Smooth muscle cell (in vitro differentiated cells): Measurements from ENCODE around the gene VDAC2. TPM values are rescaled to one million over a fixed set of nuclear protein-coding genes. Genes with fewer than 3 reads are reported as not detected.

Experiments
- DNase-seq: peaks from one replicate; lab custom pipeline; 2025; ENCODE audit not compliant: unreplicated experiment; lab: John Stamatoyannopoulos, UW
- H2AFZ ChIP-seq: fragments of 200-600 bp; sonication (generic); 2 replicates; pipeline ENCODE4 v1.6.0; 2016; ENCODE audit warnings: antibody characterized with exemption, low read depth, mild to moderate bottlenecking
- H3F3A ChIP-seq: fragments of 200-600 bp; sonication (generic); 2 replicates; pipeline ENCODE4 v1.6.0; 2017; ENCODE audit warnings: antibody characterized with exemption, low read depth
- H3K27ac ChIP-seq: fragments of 200-600 bp; sonication (generic); 2 replicates; pipeline ENCODE4 v1.5.1; 2016; ENCODE audit warnings: low read depth, mild to moderate bottlenecking
- H3K27me3 ChIP-seq: fragments of 200-600 bp; sonication (generic); 2 replicates; pipeline ENCODE4 v1.6.1; 2016; ENCODE audit warnings: low read depth, mild to moderate bottlenecking
- H3K36me3 ChIP-seq: fragments of 200-600 bp; sonication (generic); 2 replicates; pipeline ENCODE4 v1.5.1; 2016; ENCODE audit warnings: low read depth
- H3K4me1 ChIP-seq: fragments of 200-600 bp; sonication (generic); 2 replicates; pipeline ENCODE4 v1.5.1; 2016; ENCODE audit warnings: low read depth
- H3K4me2 ChIP-seq: fragments of 200-600 bp; sonication (generic); 2 replicates; pipeline ENCODE4 v1.6.0; 2016; ENCODE audit warnings: mild to moderate bottlenecking
- H3K4me3 ChIP-seq: fragments of 200-600 bp; sonication (generic); 2 replicates; pipeline ENCODE4 v1.5.1; 2016; ENCODE audit warnings: mild to moderate bottlenecking
- H3K79me2 ChIP-seq: fragments of 200-600 bp; sonication (generic); 2 replicates; pipeline ENCODE4 v1.6.0; 2016; ENCODE audit warnings: low read depth, mild to moderate bottlenecking
- H3K9ac ChIP-seq: fragments of 200-600 bp; sonication (generic); 2 replicates; pipeline ENCODE4 v1.6.0; 2016; ENCODE audit warnings: low read depth
- H3K9me3 ChIP-seq: fragments of 200-600 bp; sonication (generic); replicated peaks from 2 replicates; pipeline ENCODE4 v1.5.1; 2016; ENCODE audit warnings: low read depth
- H4K20me1 ChIP-seq: fragments of 200-600 bp; sonication (generic); 2 replicates; pipeline ENCODE4 v1.6.0; 2016; ENCODE audit warnings: low read depth
- WGBS: methylation state at CpG from one replicate; pipeline ENCODE4 v1.1.7; 2016; ENCODE audit warnings: low lambda C conversion rate; 5-methylcytosine and 5-hydroxymethylcytosine counted together
- polyA plus RNA-seq: library from polyadenylated mRNA; unstranded; fragments of >200 nt; fragmentation: Nextera tagmentation; extraction: Ambion mirVana; gene quantifications from 2 replicates; pipeline ENCODE4 v1.2.1, GENCODE V29; 2016
- total RNA-seq: library from RNA; depleted of rRNA; stranded (reverse); fragments of >200 nt; gene quantifications from 2 replicates; pipeline ENCODE4 v1.2.3, GENCODE V29; 2014
- TF ChIP-seq, protein P1 (sequence below): fragments of 200-600 bp; sonication (generic); IDR thresholded peaks from 2 replicates; pipeline ENCODE4 v1.5.1; 2017; ENCODE audit warnings: borderline replicate concordance, mild to moderate bottlenecking, antibody characterized with exemption; ENCODE audit not compliant: insufficient read depth, poor library complexity, severe bottlenecking

VDAC2 gene
- total and polyA plus RNA-seq, 2 experiments from 2014 or later: 183 to 207 TPM

DNA sequence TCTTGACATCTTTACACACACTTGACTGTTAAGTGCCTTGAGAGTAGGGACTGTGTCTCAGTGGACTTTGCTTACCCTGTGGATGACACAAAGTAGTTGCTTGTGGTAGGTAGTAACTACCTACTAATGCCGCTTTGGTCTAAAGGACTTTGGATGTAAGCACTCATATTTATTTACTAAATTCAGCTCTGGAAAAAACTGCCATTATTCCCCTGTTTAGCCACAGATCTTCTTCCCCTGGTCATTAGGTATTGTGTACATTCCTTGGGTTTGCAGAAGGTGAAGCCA lies 2.8 kb upstream of the VDAC2 start:
- Histone ChIP-seq H3K4me3 (no peak overlapping the region), H3K36me3 (no peaks in the 10 kb centered on the region), H3K27ac (peak overlapping the region; percentile 100), H4K20me1 (peaks cover 15% of the 10 kb centered on the region), H3K4me1 (peaks cover 17% of the 10 kb centered on the region), H3K4me2 (peak overlapping the region; percentile 34), H3K79me2 (peaks cover 21% of the 10 kb centered on the region), H3K9ac (no peak overlapping the region), H3K27me3 (no peaks in the 10 kb centered on the region), H3F3A (peaks cover 14% of the 10 kb centered on the region), H3K9me3 (no peaks in the 10 kb centered on the region), H2AFZ (no peak overlapping the region)
- DNase-seq: no peak
- 84% methylated on average over 1 of the region's 1 CpG for WGBS
- TF ChIP-seq, protein P1, sequence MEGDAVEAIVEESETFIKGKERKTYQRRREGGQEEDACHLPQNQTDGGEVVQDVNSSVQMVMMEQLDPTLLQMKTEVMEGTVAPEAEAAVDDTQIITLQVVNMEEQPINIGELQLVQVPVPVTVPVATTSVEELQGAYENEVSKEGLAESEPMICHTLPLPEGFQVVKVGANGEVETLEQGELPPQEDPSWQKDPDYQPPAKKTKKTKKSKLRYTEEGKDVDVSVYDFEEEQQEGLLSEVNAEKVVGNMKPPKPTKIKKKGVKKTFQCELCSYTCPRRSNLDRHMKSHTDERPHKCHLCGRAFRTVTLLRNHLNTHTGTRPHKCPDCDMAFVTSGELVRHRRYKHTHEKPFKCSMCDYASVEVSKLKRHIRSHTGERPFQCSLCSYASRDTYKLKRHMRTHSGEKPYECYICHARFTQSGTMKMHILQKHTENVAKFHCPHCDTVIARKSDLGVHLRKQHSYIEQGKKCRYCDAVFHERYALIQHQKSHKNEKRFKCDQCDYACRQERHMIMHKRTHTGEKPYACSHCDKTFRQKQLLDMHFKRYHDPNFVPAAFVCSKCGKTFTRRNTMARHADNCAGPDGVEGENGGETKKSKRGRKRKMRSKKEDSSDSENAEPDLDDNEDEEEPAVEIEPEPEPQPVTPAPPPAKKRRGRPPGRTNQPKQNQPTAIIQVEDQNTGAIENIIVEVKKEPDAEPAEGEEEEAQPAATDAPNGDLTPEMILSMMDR: no peak

DNA sequence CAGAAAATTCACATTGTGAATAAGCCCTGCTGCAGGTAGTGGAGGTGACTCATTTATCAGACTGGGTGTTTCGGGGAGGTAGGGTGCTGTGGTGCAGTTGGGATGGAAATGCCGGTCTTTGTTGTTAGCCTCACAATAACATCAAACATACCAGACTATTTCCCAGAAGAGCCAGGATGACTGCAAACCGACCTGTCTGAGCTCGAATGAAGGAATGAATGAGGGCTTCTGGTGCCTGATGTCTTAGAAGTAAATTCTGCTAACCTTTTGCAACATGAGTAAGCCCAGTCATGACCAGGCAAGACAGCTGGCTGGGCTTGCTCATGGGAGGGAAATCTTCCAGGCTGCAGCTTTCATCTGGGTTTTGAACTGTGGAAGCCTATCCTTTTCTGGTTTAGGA lies 2.4 kb upstream of the VDAC2 start:
- Histone ChIP-seq H3K4me2 (peak overlapping the region; percentile 34), H3K79me2 (peaks cover 24% of the 10 kb centered on the region), H3K9ac (no peak overlapping the region), H3K4me1 (peaks cover 17% of the 10 kb centered on the region), H3K27ac (peak overlapping the region; percentile 100), H3K9me3 (no peaks in the 10 kb centered on the region), H4K20me1 (peaks cover 18% of the 10 kb centered on the region), H3K4me3 (no peak overlapping the region), H3K36me3 (no peaks in the 10 kb centered on the region), H3K27me3 (no peaks in the 10 kb centered on the region), H2AFZ (no peak overlapping the region), H3F3A (peaks cover 14% of the 10 kb centered on the region)
- DNase-seq: no peak
- TF ChIP-seq, protein P1: no peak
- WGBS: 31% methylated on average over 4 of the region's 4 CpGs

DNA sequence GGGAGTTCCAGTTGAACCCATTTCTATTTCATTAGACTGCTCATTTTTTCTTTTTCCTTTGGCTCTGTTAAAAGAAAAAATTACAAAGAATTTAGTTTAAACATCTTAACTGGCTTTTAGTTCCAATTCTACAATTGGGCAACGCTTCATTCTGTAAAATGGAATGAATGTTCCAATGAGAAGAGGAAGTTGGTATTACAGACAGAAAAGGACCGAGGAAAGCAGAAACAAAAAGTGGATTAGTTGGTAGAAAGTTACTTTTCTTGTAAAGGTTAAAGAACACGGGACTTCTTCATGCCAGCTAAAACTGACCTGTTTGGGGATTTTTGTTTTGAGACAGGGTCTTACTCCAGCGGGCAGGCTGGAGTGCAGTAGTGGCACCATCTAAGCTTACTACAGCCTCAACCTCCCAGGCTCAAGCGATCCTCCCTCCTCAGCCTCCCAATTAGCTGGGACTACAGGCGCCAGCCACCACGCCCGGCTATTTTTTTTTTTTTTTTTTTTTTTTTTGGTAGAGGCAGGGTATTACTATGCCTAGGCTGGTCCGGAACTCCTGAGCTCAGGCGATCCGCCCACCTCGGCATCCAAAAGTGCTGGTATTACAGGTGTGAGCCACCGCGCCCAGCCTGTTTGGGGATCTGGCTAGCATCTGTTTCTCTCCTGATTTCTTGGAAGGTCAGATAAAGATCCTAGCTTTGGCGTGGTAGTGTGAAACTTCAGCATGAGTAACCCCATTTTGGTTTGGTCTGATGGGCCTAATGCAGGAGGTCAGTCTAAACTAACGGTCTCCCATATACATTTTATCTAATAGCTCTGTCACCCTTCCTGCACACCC lies 1.3 kb upstream of the VDAC2 start:
- Histone ChIP-seq H3K4me1 (peaks cover 17% of the 10 kb centered on the region), H3K9me3 (no peaks in the 10 kb centered on the region), H3K4me2 (peak overlapping the region; percentile 88), H3K36me3 (peaks cover 6% of the 10 kb centered on the region), H3K27me3 (no peaks in the 10 kb centered on the region), H3K27ac (peak overlapping the region; percentile 100), H4K20me1 (peaks cover 30% of the 10 kb centered on the region), H3K4me3 (peak overlapping the region; percentile 92), H3K9ac (peak overlapping the region; percentile 98), H3F3A (peaks cover 14% of the 10 kb centered on the region), H2AFZ (peak overlapping the region; percentile 85), H3K79me2 (peaks cover 36% of the 10 kb centered on the region)
- 89% methylated on average over 16 of the region's 16 CpGs for WGBS
- DNase-seq: no peak
- TF ChIP-seq, protein P1: no peak

DNA sequence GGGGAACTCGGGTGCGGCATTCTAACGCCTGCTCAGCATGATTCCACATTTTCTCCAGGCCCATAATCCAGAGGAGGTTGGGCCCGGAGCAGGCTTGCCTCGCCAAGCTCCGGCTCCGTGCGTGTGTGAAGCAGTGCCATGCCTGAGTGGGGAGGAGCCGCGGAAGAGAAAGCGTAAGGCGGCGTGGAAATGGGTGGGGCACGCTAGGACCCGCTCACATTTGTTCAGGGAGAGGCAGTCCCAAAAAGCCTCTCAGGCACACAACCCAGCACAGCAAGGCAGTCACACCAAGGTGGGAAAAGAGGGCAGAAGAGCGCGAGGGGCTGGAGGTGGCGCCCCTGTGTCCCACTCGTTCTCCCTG lies 695 bp upstream of the VDAC2 start:
- H4K20me1 ChIP-seq: peaks cover 36% of the 10 kb centered on the region

More for the DNA sequence above, 695 bp upstream of the VDAC2 start:
- 9% methylated on average over 19 of the region's 19 CpGs for WGBS
- H2AFZ ChIP-seq: peak overlapping the region; percentile 85
- peak overlapping the region; percentile 88 for H3K4me2 ChIP-seq
- no peaks in the 10 kb centered on the region for H3K9me3 ChIP-seq
- peak overlapping the region; percentile 100 for H3K27ac ChIP-seq
- peaks cover 14% of the 10 kb centered on the region for H3F3A ChIP-seq
- H3K79me2 ChIP-seq: peaks cover 42% of the 10 kb centered on the region
- TF ChIP-seq, protein P1: no peak
- H3K4me1 ChIP-seq: peaks cover 17% of the 10 kb centered on the region
- DNase-seq: no peak
- H3K27me3 ChIP-seq: no peaks in the 10 kb centered on the region
- peak overlapping the region; percentile 98 for H3K9ac ChIP-seq
- H3K36me3 ChIP-seq: peaks cover 11% of the 10 kb centered on the region
- H3K4me3 ChIP-seq: peak overlapping the region; percentile 92
